ENCODE data around the gene SUMO4.

SUMO4 gene

DNA sequence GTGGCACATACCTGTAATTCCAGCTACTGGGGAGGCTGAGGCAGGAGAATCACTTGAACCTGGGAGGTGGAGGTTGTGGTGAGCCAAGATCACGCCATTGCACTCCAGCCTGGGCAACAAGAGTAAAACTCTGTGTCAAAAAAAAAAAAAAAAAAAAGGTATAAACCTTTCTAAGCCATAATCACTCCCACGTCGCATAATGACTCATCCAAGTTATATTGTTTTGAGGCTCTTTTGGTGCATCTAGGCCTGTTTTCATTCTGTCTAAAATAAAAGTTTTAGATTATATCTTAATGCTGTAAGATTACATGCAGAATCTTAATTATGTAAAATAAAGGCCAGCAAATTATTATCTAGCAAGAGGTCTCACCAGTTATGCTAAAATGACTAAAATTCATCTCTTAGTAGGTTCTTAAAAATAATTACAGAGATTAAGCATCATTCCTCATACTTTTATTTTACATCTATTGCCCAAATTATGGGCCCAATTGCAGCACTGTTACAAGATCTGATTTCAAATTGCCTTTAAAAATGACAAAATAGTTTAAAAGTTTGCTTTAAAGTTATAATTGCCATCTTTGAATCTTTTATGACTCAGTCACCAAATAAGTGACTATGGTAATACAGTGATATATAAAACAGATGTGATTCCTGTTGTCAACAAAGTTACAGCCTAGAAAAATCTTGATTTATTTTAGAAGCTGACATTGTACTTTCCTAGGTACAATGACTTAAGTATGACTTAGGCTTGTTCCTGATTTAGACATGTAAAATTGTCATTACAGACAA, 10.4 kb upstream of the SUMO4 start:
- DNase-seq (ENCODE audit: low read depth in 2 of 2), result no peak

DNA sequence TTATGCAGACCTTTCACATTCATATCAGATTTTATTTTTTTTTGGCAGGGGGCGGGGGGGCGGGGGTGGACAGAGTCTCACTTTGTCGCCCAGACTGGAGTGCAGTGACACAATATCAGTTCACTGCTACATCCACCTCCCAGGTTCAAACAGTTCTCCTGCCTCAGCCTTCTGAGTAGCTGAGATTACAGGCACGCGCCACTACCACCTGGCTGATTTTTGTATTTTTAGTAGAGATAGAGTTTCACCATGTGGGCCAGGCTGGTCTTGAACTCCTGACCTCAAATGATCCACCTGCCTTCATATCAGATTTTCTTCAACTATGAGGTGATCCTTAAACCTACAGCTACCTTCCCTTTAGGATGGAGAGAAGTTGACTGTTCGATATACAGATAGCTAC, 8.0 kb upstream of the SUMO4 start:
- DNase-seq (ENCODE audit: low read depth in 2 of 2), result no peak

- DNase-seq (ENCODE audit: low read depth in 2 of 2), result no peak
Observed at GRCh38 chr6:149392535-149392934, 7.5 kb upstream of the SUMO4 start.

DNA sequence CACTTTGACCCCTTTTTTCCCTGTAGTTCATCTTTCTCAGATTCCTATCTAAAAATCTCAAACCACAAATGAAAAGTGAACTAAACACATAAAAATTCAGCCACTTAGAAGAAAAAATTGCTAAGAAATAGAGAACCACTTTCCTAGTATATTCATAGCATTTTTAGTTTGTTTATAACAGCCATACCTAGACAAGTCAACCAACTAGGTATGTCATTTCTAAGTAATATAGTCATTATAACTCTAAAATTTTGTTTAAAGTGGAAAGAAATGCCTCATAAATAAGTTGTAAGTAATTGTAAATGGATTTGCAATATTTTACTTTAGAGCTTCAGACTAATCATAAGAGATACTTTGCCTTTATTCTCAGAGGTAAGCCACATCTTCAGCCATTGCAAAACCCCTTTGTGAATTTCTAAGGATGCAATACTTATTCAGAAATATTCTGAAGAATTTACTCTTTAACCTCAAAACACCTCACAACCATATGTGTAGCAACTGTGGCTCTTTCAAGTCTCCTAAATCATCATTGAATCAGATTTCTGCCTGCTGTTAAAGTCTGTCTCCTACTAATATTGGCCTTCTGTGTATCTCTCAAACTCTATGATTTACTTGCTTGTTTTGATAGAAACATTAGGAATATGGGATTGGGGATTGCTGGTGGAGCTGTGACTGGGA, 6.9 kb upstream of the SUMO4 start:
- no peak for DNase-seq (ENCODE audit: low read depth in 2 of 2)

- DNase-seq (ENCODE audit: low read depth in 2 of 2), result no peak
Observed at GRCh38 chr6:149395185-149395584, 4.9 kb upstream of the SUMO4 start.

DNA sequence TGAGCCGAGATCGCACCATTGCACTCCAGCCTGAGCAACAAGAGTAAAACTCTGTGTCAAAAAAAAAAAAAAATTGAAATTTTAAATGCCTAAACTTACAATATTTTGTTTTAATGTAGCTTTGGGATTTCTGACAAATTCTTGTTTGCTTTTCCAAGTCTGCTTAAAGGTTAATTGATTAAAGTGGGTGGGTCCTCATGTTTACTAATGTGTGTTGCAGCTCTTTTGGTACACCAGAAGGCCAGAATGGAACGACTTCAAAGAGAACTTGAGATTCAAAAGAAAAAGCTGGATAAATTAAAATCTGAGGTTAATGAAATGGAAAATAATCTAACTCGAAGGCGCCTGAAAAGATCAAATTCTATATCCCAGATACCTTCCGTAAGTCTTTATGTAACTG, 2.7 kb upstream of the SUMO4 start:
- DNase-seq (ENCODE audit: low read depth in 2 of 2), result no peak

DNA sequence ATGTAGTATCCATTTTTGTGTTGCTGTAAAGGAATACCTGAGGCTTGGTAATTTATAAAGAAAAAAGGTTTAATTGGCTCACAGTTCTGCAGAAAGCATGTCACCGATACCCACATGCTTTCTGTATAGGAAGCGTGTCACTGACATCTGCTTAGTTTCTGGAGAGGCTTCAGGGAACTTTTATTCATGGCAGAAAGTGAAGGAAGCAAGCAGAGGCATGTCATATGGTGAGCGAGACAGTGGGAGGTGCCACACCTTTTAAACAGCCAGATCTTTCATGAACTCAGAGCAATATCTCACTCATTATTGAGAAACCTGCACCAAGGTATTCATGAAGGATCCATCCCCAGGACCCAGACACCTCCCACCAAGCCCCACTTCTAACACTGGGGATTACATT, 3.5 kb downstream of the SUMO4 start:
- no peak for DNase-seq (ENCODE audit: low read depth in 2 of 2)

DNA sequence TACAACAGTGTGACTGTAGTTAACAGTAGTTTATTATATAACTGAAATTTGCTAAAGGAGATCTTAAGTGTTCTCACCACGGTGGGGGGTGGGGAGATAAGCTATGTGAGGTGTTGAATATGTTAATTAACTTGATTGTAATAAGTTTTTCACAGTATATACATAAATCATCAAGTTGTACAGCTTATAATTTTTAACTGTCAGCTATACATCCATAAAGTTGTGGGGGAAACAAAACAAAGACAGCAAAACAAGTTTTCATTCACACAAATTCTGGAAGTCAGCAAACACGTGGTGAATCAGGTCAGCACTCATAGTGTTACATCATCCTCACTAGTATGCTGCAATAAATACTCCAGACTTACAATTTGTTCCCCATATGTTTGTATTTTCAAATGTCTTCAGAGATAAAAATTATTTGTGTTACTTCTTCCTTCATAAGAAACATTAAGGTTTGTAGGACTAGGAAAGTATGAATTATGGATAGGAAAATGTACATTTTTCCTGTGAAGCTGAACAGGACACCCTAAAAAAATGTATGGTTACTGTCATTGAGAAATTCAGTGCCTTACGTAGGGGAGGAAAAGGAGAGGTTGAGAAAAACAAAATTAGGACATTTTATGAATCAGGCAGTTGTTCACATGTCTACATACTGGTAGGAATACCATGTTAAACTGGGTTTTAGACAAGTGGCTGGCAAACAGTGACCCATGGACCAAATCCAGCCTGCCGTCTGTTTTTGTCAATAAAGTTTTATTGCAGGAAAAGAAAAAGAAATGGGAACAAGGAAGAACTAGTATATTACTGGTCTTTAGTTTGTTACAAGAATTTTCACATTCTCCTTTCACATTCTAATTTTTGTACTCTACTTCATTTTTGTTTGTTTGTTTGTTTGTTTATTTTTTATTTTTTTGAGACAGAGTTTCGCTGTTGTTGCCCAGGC, 6.0 kb downstream of the SUMO4 start:
- no peak for DNase-seq (ENCODE audit: low read depth in 2 of 2)

GRCh38 chr6:149409617-149410016, 9.6 kb downstream of the SUMO4 start:
- DNase-seq (ENCODE audit: low read depth in 2 of 2), result no peak

GRCh38 chr6:149410557-149410956, 10.5 kb downstream of the SUMO4 start:
- DNase-seq (ENCODE audit: low read depth in 2 of 2), result no peak

DNA sequence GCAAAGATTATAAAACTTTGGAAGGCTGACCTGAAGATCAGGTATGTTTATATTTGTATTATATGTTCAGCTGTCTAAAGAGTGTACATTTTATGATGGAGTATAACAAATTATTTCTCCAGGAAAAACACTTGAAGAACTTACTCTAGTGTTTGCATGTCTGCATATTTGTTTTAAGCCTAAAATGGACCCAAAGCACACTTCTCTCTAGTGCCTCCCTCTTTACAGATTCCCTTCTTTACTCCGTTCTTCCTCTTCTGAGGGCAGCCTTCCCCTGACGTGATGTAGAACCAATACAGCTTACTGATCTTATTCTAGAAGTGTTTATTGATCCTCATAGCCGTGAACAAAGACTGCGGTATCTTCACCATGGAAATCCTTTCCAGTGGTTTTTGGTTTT, 13.9 kb downstream of the SUMO4 start:
- DNase-seq (ENCODE audit: low read depth in 2 of 2), result no peak

DNA sequence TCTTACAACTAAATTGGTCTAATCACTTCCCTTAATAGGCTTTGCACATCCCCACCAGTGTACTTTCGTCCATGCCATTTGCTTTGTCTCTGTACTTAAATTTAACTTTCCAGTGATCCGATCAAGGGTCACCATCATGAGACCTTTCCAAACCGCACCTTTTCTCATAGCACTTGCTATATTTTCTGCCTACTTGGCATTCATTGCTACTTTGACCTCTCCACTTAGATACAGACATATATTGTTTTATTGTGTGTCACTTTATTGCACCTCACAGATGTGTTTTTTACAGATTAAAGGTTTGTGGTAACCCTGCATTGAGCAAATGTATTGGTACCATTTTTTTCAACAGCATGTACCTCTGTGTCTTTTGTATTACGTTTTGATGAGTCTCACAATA, 14.8 kb downstream of the SUMO4 start:
- no peak for DNase-seq (ENCODE audit: low read depth in 2 of 2)

- no peak for DNase-seq (ENCODE audit: low read depth in 2 of 2)
Observed at GRCh38 chr6:149419696-149420404, 19.8 kb downstream of the SUMO4 start.

DNA sequence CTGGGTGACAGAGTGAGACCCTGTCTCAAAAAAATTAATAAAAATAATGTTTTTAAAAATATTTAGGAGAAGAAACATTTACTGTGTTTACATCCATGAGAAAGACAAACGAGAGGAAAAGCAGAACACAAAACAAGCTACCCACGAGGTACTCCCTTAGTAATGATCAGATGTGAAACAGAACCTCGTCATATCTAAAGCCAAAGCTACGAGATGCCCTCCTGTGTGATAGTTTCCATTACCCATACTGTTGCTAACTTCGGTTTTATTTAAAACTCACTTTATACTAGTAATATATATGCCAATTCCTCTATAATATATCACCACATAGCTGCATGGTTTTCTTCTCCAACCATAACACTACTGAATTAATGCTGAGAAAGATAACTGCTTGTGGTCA, 21.1 kb downstream of the SUMO4 start:
- DNase-seq (ENCODE audit: low read depth in 2 of 2), result no peak

GRCh38 chr6:149422581-149422980, 22.5 kb downstream of the SUMO4 start:
- DNase-seq (ENCODE audit: low read depth in 2 of 2), result no peak

- DNase-seq (ENCODE audit: low read depth in 2 of 2), result no peak
Observed at GRCh38 chr6:149423964-149424440, 23.9 kb downstream of the SUMO4 start.

DNA sequence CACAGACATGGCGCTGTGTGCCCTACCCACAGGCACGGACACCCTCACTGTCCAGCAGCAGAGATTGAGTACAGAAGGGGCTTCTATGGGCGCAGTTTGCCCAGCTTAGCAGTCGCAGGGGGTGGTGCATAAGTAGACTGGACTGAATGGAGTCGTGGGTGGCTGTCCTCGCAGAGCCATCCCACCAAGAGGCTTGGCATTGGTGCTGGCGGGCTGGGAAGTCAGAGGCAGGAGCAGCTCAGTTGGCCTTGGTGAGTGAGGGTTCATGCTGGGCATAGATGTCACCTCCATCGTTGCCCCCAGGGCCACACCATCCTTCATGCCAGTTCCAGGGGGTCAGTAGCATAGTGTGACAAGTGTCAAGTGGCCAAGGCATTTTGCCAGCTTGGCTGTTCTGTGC, 25.2 kb downstream of the SUMO4 start:
- DNase-seq (ENCODE audit: low read depth in 2 of 2), result no peak

DNA sequence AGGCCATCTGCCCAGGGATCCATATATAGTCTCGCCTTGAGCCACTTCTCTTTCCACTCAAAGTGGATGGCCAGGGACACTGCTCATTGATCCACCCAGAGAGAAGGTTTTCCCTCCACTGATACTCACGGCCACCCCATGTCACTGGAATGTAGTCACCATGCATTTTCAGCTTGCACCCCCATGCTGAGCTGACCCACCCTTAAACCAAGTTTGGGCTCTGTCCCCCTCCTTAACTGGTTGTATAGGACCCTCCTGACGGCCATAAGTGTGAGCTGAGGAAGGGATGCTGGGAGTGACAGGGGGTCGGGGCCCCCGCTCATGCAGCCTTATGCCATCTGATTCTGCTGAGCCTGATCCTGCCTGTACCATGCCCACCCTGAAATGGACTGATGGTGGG, 25.7 kb downstream of the SUMO4 start:
- DNase-seq (ENCODE audit: low read depth in 2 of 2), result no peak

DNA sequence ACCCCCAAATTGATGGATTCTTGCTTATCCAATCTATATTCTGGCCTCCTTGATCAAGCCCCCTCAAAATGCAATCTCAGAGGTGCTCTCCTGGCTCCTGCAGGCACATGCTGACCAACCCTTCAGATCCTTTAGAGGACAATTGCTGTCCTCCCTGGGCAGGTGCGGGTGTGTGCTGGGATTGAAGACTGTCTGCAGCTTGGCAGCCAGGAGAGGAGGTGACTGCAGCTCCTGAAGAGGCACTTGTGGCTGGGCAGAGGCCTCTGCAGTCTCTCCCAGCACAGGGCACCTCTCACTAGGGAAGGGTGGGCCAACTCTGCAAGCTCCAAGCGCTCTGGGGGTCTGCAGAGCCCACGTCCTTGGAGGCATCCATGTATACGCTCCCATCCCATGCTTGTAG, 28.5 kb downstream of the SUMO4 start:
- DNase-seq (ENCODE audit: low read depth in 2 of 2), result no peak

DNA sequence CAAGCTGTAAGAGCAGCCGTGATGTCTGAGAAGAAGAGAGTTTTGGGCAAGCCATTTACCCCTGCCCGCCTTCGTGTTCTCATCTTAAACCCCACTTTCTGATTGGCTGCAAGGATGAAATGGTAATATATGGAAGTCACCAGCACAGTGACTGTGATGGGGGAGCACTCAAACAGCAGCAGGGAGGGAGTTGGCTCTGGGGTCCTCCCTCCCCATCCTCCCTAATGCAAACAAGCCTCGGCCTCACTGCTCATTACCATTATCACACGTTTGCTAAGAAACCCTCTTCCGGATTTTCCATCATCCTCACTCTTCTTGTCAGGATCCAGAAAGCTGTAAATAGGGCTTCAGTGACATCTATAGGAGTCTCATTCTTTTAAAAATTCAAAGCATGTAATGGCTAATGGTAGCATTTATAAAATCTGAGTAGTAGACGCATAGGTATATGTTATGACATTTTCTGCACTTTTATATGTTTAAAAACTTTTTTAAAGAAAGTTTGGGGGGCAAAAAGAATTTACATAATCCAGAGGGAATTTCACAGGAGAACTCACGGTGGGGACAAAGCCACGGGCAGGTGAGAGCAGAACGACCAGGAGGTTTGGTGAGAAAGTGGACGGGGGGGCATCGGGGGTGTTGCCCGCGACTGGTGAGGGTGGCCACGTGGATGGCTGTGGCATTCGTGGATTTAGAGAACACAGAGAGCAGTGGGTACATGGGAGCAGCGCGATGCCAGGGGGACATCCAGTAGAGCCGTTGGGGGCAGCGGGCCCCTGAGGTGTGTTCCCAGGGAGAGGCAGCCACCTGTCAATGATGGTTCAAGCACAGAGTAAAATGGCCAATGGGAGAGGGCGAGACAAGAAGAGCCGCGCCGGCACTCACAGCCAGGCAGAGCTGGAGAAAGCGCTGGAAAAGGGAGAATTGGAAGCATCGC, 29.6 kb downstream of the SUMO4 start:
- DNase-seq (ENCODE audit: low read depth in 2 of 2), result no peak
